Measurements from ENCODE around the gene CDK4. TPM values are rescaled to one million over a fixed set of nuclear protein-coding genes. Genes with fewer than 3 reads are reported as not detected.
"Not testable (repeated sequence)": the region's sequence is repeated elsewhere in the genome, so short reads cannot be mapped to it uniquely, and the experiment has no call there.

The CDK4 gene
- total RNA-seq, 4 donors from 2014 or later: 14.7 to 97.4 (median 28.8) TPM

DNA sequence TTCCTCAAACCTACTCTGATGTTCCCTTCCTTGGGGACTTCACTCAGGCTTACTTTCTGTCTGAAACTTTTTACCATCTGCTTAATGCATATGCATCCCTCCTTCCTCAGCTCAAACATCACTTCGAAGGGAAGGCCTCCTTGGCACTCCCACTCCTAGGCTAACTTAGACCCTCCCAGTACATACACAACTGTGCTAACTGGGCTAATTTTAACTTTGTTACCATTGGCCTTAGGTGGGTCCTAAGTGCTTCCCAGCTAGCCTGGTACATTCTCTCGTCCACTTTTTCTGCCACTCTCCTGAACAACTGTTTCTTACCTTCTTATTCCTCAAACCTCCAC is 24.1 kb upstream of the CDK4 start:
- TF ChIP-seq, protein P1, sequence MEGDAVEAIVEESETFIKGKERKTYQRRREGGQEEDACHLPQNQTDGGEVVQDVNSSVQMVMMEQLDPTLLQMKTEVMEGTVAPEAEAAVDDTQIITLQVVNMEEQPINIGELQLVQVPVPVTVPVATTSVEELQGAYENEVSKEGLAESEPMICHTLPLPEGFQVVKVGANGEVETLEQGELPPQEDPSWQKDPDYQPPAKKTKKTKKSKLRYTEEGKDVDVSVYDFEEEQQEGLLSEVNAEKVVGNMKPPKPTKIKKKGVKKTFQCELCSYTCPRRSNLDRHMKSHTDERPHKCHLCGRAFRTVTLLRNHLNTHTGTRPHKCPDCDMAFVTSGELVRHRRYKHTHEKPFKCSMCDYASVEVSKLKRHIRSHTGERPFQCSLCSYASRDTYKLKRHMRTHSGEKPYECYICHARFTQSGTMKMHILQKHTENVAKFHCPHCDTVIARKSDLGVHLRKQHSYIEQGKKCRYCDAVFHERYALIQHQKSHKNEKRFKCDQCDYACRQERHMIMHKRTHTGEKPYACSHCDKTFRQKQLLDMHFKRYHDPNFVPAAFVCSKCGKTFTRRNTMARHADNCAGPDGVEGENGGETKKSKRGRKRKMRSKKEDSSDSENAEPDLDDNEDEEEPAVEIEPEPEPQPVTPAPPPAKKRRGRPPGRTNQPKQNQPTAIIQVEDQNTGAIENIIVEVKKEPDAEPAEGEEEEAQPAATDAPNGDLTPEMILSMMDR (IDR thresholded peaks at IDR 0.05): no peak
- no peak for TF ChIP-seq POLR2A (IDR thresholded peaks at IDR 0.05)
- H3K9me3 ChIP-seq: no peaks in the 10 kb centered on the region
- H3K4me1 ChIP-seq: peaks cover 0 to 4% (median under 1%) of the 10 kb centered on the region in 4 donors
- H3K4me3 ChIP-seq: no peak overlapping the region
- DNase-seq: peak in 1 of 3 donors; percentile 2
- H3K36me3 ChIP-seq: no peaks in the 10 kb centered on the region
- H3K27ac ChIP-seq: no peak overlapping the region
- H3K27me3 ChIP-seq: no peaks in the 10 kb centered on the region

DNA sequence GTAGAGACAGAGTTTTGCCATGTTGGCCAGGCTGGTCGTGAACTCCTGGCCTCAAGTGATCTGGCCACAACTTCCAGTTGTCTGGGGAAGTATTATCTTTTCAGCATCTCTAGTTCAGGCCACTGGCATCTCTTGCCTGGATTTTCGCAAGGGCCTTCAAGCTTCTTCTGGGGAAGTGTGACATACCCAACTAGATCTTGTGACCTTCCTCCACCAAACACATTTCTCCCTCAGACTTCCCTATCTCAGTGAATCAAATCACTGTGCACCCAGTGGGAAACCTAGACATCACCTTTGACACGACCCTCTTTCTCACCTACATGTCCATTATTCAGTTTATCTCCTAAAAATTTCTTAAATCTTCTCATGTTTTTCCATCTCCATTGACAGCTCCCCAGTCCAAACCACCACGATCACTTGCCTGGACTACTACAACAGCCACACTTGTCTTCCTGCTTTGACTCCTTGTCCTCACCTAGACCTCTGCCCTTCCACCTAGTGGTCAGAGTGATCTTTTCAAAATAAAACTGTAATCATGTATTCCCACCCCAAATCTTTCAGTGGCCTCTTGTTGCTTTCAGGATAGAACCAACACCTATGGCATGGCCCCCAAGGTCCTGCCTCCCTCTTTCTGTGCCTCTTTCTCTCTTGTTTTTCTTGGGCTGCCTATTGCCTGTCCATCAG is 23.6 kb upstream of the CDK4 start:
- H3K27me3 ChIP-seq: no peaks in the 10 kb centered on the region
- no peaks in the 10 kb centered on the region for H3K36me3 ChIP-seq
- no peak overlapping the region for H3K4me3 ChIP-seq
- H3K9me3 ChIP-seq: no peaks in the 10 kb centered on the region
- no peak overlapping the region for H3K27ac ChIP-seq
- DNase-seq: peak in 1 of 3 donors; percentile 30
- TF ChIP-seq POLR2A (IDR thresholded peaks at IDR 0.05): no peak
- TF ChIP-seq, protein P1 (IDR thresholded peaks at IDR 0.05): no peak
- H3K4me1 ChIP-seq: peaks cover 0 to 9% (median 3%) of the 10 kb centered on the region in 4 donors

DNA sequence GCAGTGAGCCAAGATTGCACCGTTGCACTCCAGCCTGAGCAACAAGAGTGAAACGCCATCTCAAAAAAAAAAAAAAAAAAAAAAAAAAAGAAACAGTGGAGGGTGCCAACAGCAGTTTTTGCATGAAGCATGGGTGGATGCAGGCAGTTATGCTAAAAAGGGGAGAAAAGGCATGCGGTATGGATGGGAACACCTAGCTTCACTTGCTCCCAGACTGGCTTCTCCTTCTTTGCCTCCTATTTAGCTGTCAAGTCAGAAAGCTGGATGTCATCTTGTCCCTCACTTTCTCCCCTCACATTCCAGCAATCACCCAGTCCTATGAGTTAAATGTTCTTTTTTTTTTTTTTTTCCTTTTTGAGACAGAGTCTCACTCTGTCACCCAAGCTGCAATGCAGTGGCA is 22.9 kb upstream of the CDK4 start:
- peaks cover 0 to 9% (median 3%) of the 10 kb centered on the region in 4 donors for H3K4me1 ChIP-seq
- no peaks in the 10 kb centered on the region for H3K27me3 ChIP-seq
- no peak for TF ChIP-seq POLR2A (IDR thresholded peaks at IDR 0.05)
- TF ChIP-seq, protein P1 (IDR thresholded peaks at IDR 0.05): no peak
- no peak overlapping the region for H3K4me3 ChIP-seq
- no peak for DNase-seq
- H3K36me3 ChIP-seq: no peaks in the 10 kb centered on the region
- H3K9me3 ChIP-seq: no peaks in the 10 kb centered on the region
- H3K27ac ChIP-seq: no peak overlapping the region

DNA sequence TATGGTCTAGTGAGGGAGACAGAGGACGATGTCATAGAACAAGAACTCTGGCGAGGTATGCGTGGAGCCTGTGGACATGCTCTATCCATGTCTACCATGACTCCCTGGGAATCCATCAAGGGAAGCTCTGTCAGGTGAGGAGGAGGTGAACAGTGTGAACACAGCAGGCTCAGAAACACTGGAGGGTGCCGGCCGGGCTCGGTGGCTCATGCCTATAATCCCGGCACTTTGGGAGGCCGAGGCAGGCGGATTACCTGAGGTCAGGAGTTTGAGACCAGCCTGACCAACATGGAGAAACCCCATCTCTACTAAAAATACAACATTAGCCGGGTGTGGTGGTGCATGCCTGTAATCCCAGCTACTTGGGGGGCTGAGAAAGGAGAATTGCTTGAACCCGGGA is 22.5 kb upstream of the CDK4 start:
- not testable (repeated sequence) for H3K27ac ChIP-seq, H3K27me3 ChIP-seq, H3K36me3 ChIP-seq, H3K4me3 ChIP-seq, DNase-seq, H3K9me3 ChIP-seq, H3K4me1 ChIP-seq

DNA sequence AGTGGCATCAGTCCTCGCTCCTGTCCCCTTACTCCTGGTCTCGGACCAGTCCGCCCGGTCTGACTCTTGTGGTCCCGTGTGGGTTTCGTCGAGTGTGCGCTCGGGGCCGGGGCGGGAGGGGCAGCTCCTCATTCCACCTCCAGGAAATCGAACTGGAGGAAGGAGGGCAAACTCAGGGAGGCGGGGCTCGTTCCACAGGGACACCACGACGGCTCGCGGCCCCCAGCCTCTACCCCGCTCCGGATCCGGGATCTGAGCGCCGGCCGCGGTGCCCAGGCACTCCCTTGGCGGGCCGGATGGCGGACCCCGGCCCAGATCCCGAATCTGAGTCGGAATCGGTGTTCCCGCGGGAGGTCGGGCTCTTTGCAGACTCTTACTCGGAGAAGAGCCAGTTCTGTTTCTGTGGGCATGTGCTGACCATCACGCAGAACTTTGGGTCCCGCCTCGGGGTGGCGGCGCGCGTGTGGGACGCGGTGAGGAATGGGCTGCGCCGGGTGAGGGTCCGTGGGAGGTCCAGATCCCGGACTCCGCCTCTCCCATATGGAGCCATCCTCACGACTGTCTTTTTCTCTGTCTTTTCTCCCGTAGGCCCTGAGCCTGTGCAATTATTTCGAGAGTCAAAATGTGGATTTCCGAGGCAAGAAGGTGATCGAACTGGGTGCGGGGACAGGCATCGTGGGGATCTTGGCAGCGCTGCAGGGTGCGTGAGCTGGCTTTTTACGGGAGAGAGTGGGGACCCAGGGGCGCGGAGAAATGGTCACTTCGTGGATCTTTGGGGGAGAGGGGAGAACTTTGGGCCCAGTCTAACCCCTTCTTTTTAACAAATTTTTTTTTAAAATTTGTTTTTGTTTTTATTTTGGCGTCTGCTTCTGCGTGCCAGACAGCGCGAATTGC is 20.6 kb upstream of the CDK4 start, which contains the start of gene EEF1AKMT3:
Gene EEF1AKMT3, plus strand, starts transcription at position 186 of the 894 bp plus-strand sequence. Its CDS starts 111 bp downstream, at position 297.
- peak within 1 kb of the TSS; percentile 54 to 72 (median 64) for H3K4me3 ChIP-seq
- H3K27me3 ChIP-seq: no peaks in the 10 kb centered on the region
- peak; percentile 60 to 81 (median 81) for DNase-seq
- peak within 1 kb of the TSS; percentile 84 to 92 (median 86) for H3K27ac ChIP-seq
- TF ChIP-seq, protein P1 (IDR thresholded peaks at IDR 0.05): peak in 2 of 6 experiments; percentile 12 to 14
- TF ChIP-seq POLR2A (IDR thresholded peaks at IDR 0.05): no peak
- H3K9me3 ChIP-seq: no peaks in the 10 kb centered on the region
- peaks cover 0 to 9% (median 3%) of the 10 kb centered on the region in 4 donors for H3K4me1 ChIP-seq
- no peaks in the 10 kb centered on the region for H3K36me3 ChIP-seq

Data from Peyer's patch (tissue), 4 donors.